K562 (cell line): Measurements from ENCODE around the gene ETHE1. TPM values are rescaled to one million over a fixed set of nuclear protein-coding genes. Genes with fewer than 3 reads are reported as not detected.

Experiments used
- ARNT ChIP-seq, 2 experiments: fragments of 450-650 bp; IDR thresholded peaks; 2 replicates each; pipeline ENCODE4 v1.6.1; 2016; ENCODE audit warnings: mild to moderate bottlenecking in 1 of 2
- BCOR ChIP-seq: fragments of 450-650 bp; IDR thresholded peaks from 2 replicates; pipeline ENCODE4 v1.6.1; 2016
- CTCF ChIP-seq, 3 experiments: IDR thresholded peaks in 2 of 3; conservative IDR thresholded peaks in 1 of 3; 2 replicates each; pipeline ENCODE4 v1.5.1; 2011 to 2012; ENCODE audit warnings: low read length in 3 of 3, mild to moderate bottlenecking in 3 of 3, control low read depth in 2 of 3, improper control_type of control experiment in 1 of 3, inconsistent platforms in 1 of 3, low read depth in 1 of 3, mixed read lengths in 1 of 3, moderate library complexity in 1 of 3; ENCODE audit not compliant: insufficient read depth in 2 of 3
- FOS ChIP-seq: IDR thresholded peaks from 3 replicates; pipeline ENCODE4 v1.6.1; 2011; ENCODE audit not compliant: insufficient read length; ENCODE audit errors: extremely low read depth
- FOXA3 ChIP-seq, 2 experiments: fragments of 450-650 bp in 1 of 2; sonication (generic) in 1 of 2; formaldehyde crosslinking; IDR thresholded peaks in 1 of 2; conservative IDR thresholded peaks in 1 of 2; 2 replicates each; pipeline versions ENCODE4 v1.4.0 to v1.8.0; 2020 to 2022; ENCODE audit warnings: mild to moderate bottlenecking in 2 of 2, missing genetic modification reagents in 1 of 2
- HBP1 ChIP-seq: fragments of 450-650 bp; formaldehyde crosslinking; IDR thresholded peaks from 2 replicates; pipeline ENCODE4 v1.4.0; 2022; ENCODE audit warnings: missing genetic modification characterization
- JUNB ChIP-seq: fragments of 450-650 bp; formaldehyde crosslinking; conservative IDR thresholded peaks from 2 replicates; pipeline ENCODE4 v1.4.0; 2020; ENCODE audit warnings: mild to moderate bottlenecking
- KAT7 ChIP-seq: sonication (generic); formaldehyde crosslinking; IDR thresholded peaks from 2 replicates; pipeline ENCODE4 v1.8.0; 2022; ENCODE audit warnings: missing genetic modification reagents, mild to moderate bottlenecking, borderline replicate concordance
- MCM2 ChIP-seq: fragments of 450-650 bp; IDR thresholded peaks from 2 replicates; pipeline ENCODE4 v1.6.1; 2017; ENCODE audit warnings: low read depth, mild to moderate bottlenecking
- NR4A1 ChIP-seq, 2 experiments: fragments of 250-450 bp in 1 of 2; fragments of 450-650 bp in 1 of 2; sonication (Bioruptor Pico) in 1 of 2; IDR thresholded peaks; 2 replicates each; pipeline versions ENCODE4 v1.4.0 to v1.6.1; 2016 to 2020; ENCODE audit warnings: mild to moderate bottlenecking in 2 of 2, missing compliant biosample characterization in 1 of 2, missing genetic modification characterization in 1 of 2, moderate library complexity in 1 of 2
- PHF8 ChIP-seq: fragments of 200-600 bp; sonication (generic); IDR thresholded peaks from 2 replicates; pipeline ENCODE4 v1.6.1; 2012; ENCODE audit warnings: mixed run types, mild to moderate bottlenecking, inconsistent platforms, low read length, moderate library complexity, borderline replicate concordance
- PKNOX1 ChIP-seq: fragments of 450-650 bp; IDR thresholded peaks from 2 replicates; pipeline ENCODE4 v1.6.1; 2016
- PML ChIP-seq: IDR thresholded peaks from 2 replicates; pipeline ENCODE4 v1.6.1; 2012; ENCODE audit warnings: low read length, inconsistent platforms
- RCOR1 ChIP-seq, 2 experiments: IDR thresholded peaks; 2 replicates each; pipeline ENCODE4 v1.6.1; 2012; ENCODE audit warnings: low read depth in 2 of 2, low read length in 2 of 2, borderline replicate concordance in 1 of 2, improper control_type of control experiment in 1 of 2
- SMC3 ChIP-seq: conservative IDR thresholded peaks from 2 replicates; pipeline ENCODE4 v1.6.1; 2011; ENCODE audit warnings: low read depth, low read length, improper control_type of control experiment; ENCODE audit not compliant: insufficient read depth
- STAG1 ChIP-seq: sonication (generic); formaldehyde crosslinking; IDR thresholded peaks from 2 replicates; pipeline ENCODE4 v1.5.0; 2020; ENCODE audit warnings: missing genetic modification reagents, borderline replicate concordance
- TCF7L2 ChIP-seq: fragments of 150-350 bp; IDR thresholded peaks from 2 replicates; pipeline ENCODE4 v1.6.1; 2016; ENCODE audit warnings: low read depth, mild to moderate bottlenecking, low read length, moderate library complexity
- THAP7 ChIP-seq: fragments of 250-450 bp; sonication (Bioruptor Pico); IDR thresholded peaks from 2 replicates; pipeline ENCODE4 v1.5.0; 2021
- ZNF217 ChIP-seq: sonication (generic); formaldehyde crosslinking; IDR thresholded peaks from 2 replicates; pipeline ENCODE4 v1.8.0; 2022; ENCODE audit warnings: mild to moderate bottlenecking, missing genetic modification reagents
- ZNF280B ChIP-seq: fragments of 250-450 bp; sonication (Bioruptor Pico); IDR thresholded peaks from 2 replicates; pipeline ENCODE4 v1.5.1; 2021; ENCODE audit warnings: mild to moderate bottlenecking
- ZNF707 ChIP-seq: fragments of 250-450 bp; sonication (Bioruptor Pico); conservative IDR thresholded peaks from 2 replicates; pipeline ENCODE4 v1.8.0; 2022; ENCODE audit warnings: inconsistent platforms, mild to moderate bottlenecking, moderate library complexity
- polyA plus RNA-seq, 8 experiments: library from polyadenylated mRNA; depleted of rRNA in 4 of 8; stranded (reverse) in 5 of 8; unstranded in 3 of 8; fragments of >200 nt; fragmentation: Nextera tagmentation in 2 of 8; fragmentation: Illumina TruSeq in 1 of 8; extraction: Ambion mirVana in 2 of 8; extraction: Trizol in 1 of 8; gene quantifications; 2 replicates each; pipeline versions ENCODE4 v1.2.1 to v1.2.3, GENCODE V29; 2011 to 2014; ENCODE audit warnings: inconsistent platforms in 1 of 8, missing spikeins in 1 of 8
- total RNA-seq, 7 experiments: library from RNA; depleted of rRNA in 6 of 7; stranded (reverse); fragments of >200 nt in 6 of 7; fragmentation: Illumina TruSeq in 2 of 7; extraction: Trizol in 2 of 7; gene quantifications; 2 replicates each; pipeline versions ENCODE4 v1.2.1 to v1.2.3, GENCODE V29; 2011 to 2021; ENCODE audit warnings: low replicate concordance in 1 of 7

Gene ETHE1
- total and polyA plus RNA-seq, 9 of the 15 experiments (the other 6 are each of a cell fraction or from before 2014, with no cell fraction given), result 2.9 to 21.0 (median 10.2) TPM

- TF ChIP-seq SMC3 (peak; percentile 92), KAT7 (CRISPR knock-in tag) (no peak), HBP1 (CRISPR knock-in tag) (no peak), FOXA3 (CRISPR knock-in tag; conservative IDR thresholded peaks at IDR 0.05 in 1 of 2, IDR thresholded peaks at IDR 0.05 in 1 of 2) (no peak), STAG1 (CRISPR knock-in tag) (peak; percentile 64; the same call in 1 of the 2 replicates), CTCF (IDR thresholded peaks at IDR 0.05 in 2 of 3, conservative IDR thresholded peaks at IDR 0.05 in 1 of 3; ENCODE audit: insufficient read depth in 2 of 3, low read depth in 1 of 3, low read length in 3 of 3) (peak; percentile 88 to 95 (median 89)), PML (no peak), NR4A1 (CRISPR knock-in tag; IDR thresholded peaks at IDR 0.05) (no peak), NR4A1 (tag; IDR thresholded peaks at IDR 0.05) (no peak), JUNB (CRISPR knock-in tag) (no peak), TCF7L2 (no peak), PKNOX1 (no peak), MCM2 (no peak), ZNF707 (CRISPR knock-in tag) (no peak), ARNT (IDR thresholded peaks at IDR 0.05) (peak in 1 of 2 experiments; percentile 38; a peak in 1 of 4 replicates), BCOR (no peak), ZNF280B (CRISPR knock-in tag) (no peak), FOS (no peak), RCOR1 (IDR thresholded peaks at IDR 0.05; ENCODE audit: borderline replicate concordance in 1 of 2, low read depth in 2 of 2, low read length in 2 of 2) (peak in 1 of 2 experiments; percentile 51; a peak in 1 of 4 replicates), ZNF217 (no peak), THAP7 (CRISPR knock-in tag) (no peak), PHF8 (no peak)
Observed at GRCh38 chr19:43519436-43520088, 7.4 kb downstream of the ETHE1 start (continued).
